ENCODE results near the gene SLC43A3. TPM values are rescaled to one million over a fixed set of nuclear protein-coding genes. Genes with fewer than 3 reads are reported as not detected.

The SLC43A3 gene
- total and polyA plus RNA-seq, 9 of the 15 experiments (the other 6 are each of a cell fraction or from before 2014, with no cell fraction given): 63.7 to 281 (median 139) TPM

DNA sequence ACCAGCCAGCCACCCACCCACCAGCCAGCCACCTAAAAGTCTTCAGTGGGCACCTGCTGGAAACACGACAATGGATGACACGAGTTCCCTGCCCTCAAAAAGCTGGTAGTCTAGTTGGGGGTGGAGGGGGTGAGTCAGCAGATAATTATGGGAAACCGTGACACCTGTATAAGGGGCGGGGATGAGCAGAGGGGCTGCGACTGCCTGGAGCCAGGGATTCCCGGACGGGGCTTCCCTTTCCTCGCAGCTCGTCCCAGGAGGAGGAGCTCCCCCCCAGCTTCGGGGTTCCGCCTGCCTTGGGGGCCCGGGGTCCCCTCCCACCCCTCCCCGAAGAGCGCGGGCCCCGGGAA, 31.1 kb upstream of the SLC43A3 start:
- Histone ChIP-seq H3K9ac (ENCODE audit: insufficient read depth in 1 of 2, low read depth in 2 of 2, low read length in 2 of 2) (peak overlapping the region in 1 of 2 experiments; percentile 12; a peak in 1 of 4 replicates), H2AFZ (ENCODE audit: low read depth, low read length) (no peak overlapping the region), H3K9me3 (replicated peaks; ENCODE audit: control insufficient read depth, insufficient read depth, low read depth, low read length) (no peaks in the 10 kb centered on the region), H3K4me3 (no peak overlapping the region), H3K27ac (ENCODE audit: extremely low read depth, low read depth, low read length) (no peak overlapping the region), H3K4me2 (ENCODE audit: insufficient read depth, low read length) (peak overlapping the region; percentile 16; the same call in 1 of the 2 replicates), H3K4me1 (replicated peaks in 1 of 2; ENCODE audit: control insufficient read depth in 2 of 2, insufficient read depth in 2 of 2, low read length in 2 of 2) (peaks cover 19 to 49% of the 10 kb centered on the region in 2 experiments), H4K20me1 (replicated peaks; ENCODE audit: control insufficient read depth, insufficient read depth, low read length) (peaks cover 4% of the 10 kb centered on the region; the same call in 1 of the 2 replicates), H3K79me2 (ENCODE audit: control insufficient read depth, insufficient read depth, low read length) (no peaks in the 10 kb centered on the region), H3K27me3 (ENCODE audit: control insufficient read depth in 2 of 2, insufficient read depth in 2 of 2, low read length in 2 of 2) (no peaks in the 10 kb centered on the region), H3K9me1 (ENCODE audit: control insufficient read depth, insufficient read depth, low read length) (no peaks in the 10 kb centered on the region), H3K36me3 (ENCODE audit: control insufficient read depth, insufficient read depth, low read length) (no peaks in the 10 kb centered on the region)
- ChIA-PET POLR2A (interaction anchor here (0.6 to 2.3 kb wide), 4 partner anchors 14 to 284 kb away, joined by 3 to 7 read pairs (median 4); no protein-coding TSS in a partner anchor), CTCF (ENCODE audit: low intra/inter-chr PET ratio) (interaction anchor here (0.7 to 3.6 kb wide), 4 partner anchors 23 to 200 kb away, joined by 3 to 32 read pairs (median 4); partner anchors contain the start of gene CLP1)
- in situ Hi-C loops (cut with MboI): loop anchor here (10.0 kb wide), 1 partner anchor 187 kb away; the partner anchor contains the start of gene YPEL4
- DNase-seq (ENCODE audit: extremely low read depth in 1 of 4, low spot score in 3 of 4) (peak in 1 of 4 experiments; percentile 26), ATAC-seq (no peak), FAIRE-seq (no peak)
- BruUV-seq (replicated peaks): no TSS peak
- TF ChIP-seq MAFF (IDR thresholded peaks at IDR 0.05; ENCODE audit: low read length): peak; percentile 41
- TF ChIP-seq, protein P1, sequence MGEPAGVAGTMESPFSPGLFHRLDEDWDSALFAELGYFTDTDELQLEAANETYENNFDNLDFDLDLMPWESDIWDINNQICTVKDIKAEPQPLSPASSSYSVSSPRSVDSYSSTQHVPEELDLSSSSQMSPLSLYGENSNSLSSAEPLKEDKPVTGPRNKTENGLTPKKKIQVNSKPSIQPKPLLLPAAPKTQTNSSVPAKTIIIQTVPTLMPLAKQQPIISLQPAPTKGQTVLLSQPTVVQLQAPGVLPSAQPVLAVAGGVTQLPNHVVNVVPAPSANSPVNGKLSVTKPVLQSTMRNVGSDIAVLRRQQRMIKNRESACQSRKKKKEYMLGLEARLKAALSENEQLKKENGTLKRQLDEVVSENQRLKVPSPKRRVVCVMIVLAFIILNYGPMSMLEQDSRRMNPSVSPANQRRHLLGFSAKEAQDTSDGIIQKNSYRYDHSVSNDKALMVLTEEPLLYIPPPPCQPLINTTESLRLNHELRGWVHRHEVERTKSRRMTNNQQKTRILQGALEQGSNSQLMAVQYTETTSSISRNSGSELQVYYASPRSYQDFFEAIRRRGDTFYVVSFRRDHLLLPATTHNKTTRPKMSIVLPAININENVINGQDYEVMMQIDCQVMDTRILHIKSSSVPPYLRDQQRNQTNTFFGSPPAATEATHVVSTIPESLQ (CRISPR knock-in tag; IDR thresholded peaks at IDR 0.05): no peak
- TF ChIP-seq, protein P2, sequence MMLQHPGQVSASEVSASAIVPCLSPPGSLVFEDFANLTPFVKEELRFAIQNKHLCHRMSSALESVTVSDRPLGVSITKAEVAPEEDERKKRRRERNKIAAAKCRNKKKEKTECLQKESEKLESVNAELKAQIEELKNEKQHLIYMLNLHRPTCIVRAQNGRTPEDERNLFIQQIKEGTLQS (IDR thresholded peaks at IDR 0.05): peak; percentile 15; the same call in 1 of the 2 replicates
- TF ChIP-seq, protein P2 (CRISPR knock-in tag; conservative IDR thresholded peaks at IDR 0.05): no peak
- peak; percentile 69; the same call in 1 of the 2 replicates for TF ChIP-seq ZNF316 (IDR thresholded peaks at IDR 0.05)
- peak; percentile 51; the same call in 1 of the 2 replicates for TF ChIP-seq C11orf30 (IDR thresholded peaks at IDR 0.05; ENCODE audit: low read depth)
- TF ChIP-seq RBM14 (IDR thresholded peaks at IDR 0.05; ENCODE audit: borderline replicate concordance, insufficient read depth, low read depth, low read length): no peak
- no peak for TF ChIP-seq SMAD2 (IDR thresholded peaks at IDR 0.05; ENCODE audit: low read depth, low read length)
- TF ChIP-seq NFE2 (IDR thresholded peaks at IDR 0.05; ENCODE audit: low read depth): peak; percentile 65
- WGBS (ENCODE audit: insufficient coverage, low coverage, missing lambda C conversion rate): 31% methylated on average over 6 of the region's 16 CpGs
- intact Hi-C loops (cut with micrococcal nuclease): loop anchor here (1.0 to 5.0 kb wide), 3 partner anchors 34 to 1064 kb away; partner anchors contain the start of gene UBE2L6

Data from K562 (cell line).